ENCODE measurements around the gene TXNRD1.

GRCh38 chr12:104177663-104178501, 37.7 kb upstream of the TXNRD1 start:
- no peak for TF ChIP-seq BACH2 (CRISPR knock-in tag; IDR thresholded peaks at IDR 0.05; ENCODE audit: borderline replicate concordance)
- TF ChIP-seq, protein P1, sequence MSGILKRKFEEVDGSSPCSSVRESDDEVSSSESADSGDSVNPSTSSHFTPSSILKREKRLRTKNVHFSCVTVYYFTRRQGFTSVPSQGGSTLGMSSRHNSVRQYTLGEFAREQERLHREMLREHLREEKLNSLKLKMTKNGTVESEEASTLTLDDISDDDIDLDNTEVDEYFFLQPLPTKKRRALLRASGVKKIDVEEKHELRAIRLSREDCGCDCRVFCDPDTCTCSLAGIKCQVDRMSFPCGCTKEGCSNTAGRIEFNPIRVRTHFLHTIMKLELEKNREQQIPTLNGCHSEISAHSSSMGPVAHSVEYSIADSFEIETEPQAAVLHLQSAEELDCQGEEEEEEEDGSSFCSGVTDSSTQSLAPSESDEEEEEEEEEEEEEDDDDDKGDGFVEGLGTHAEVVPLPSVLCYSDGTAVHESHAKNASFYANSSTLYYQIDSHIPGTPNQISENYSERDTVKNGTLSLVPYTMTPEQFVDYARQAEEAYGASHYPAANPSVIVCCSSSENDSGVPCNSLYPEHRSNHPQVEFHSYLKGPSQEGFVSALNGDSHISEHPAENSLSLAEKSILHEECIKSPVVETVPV (CRISPR knock-in tag; IDR thresholded peaks at IDR 0.05): no peak

Data from SK-N-SH treated with all-trans-retinoic acid at 6 μM for 48 hours (cell line).